GM12801 (cell line): ENCODE measurements around the gene AMN1.

ENCODE experiments used
- TF ChIP-seq, protein P1 (sequence below): IDR thresholded peaks from one replicate; pipeline ENCODE4 v1.5.1; 2011; ENCODE audit warnings: control low read depth; ENCODE audit not compliant: insufficient read length; ENCODE audit errors: extremely low read depth

AMN1 gene

GRCh38 chr12:31728289-31728916, 418 bp downstream of the AMN1 start:
- TF ChIP-seq, protein P1, sequence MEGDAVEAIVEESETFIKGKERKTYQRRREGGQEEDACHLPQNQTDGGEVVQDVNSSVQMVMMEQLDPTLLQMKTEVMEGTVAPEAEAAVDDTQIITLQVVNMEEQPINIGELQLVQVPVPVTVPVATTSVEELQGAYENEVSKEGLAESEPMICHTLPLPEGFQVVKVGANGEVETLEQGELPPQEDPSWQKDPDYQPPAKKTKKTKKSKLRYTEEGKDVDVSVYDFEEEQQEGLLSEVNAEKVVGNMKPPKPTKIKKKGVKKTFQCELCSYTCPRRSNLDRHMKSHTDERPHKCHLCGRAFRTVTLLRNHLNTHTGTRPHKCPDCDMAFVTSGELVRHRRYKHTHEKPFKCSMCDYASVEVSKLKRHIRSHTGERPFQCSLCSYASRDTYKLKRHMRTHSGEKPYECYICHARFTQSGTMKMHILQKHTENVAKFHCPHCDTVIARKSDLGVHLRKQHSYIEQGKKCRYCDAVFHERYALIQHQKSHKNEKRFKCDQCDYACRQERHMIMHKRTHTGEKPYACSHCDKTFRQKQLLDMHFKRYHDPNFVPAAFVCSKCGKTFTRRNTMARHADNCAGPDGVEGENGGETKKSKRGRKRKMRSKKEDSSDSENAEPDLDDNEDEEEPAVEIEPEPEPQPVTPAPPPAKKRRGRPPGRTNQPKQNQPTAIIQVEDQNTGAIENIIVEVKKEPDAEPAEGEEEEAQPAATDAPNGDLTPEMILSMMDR: no peak

GRCh38 chr12:31727192-31727591, 1.6 kb downstream of the AMN1 start:
- TF ChIP-seq, protein P1: no peak

GRCh38 chr12:31726575-31726974, 2.2 kb downstream of the AMN1 start:
- TF ChIP-seq, protein P1: no peak

GRCh38 chr12:31724557-31724956, 4.3 kb downstream of the AMN1 start:
- TF ChIP-seq, protein P1: no peak

GRCh38 chr12:31722580-31722979, 6.2 kb downstream of the AMN1 start:
- TF ChIP-seq, protein P1: no peak

GRCh38 chr12:31715283-31715825, 13.5 kb downstream of the AMN1 start:
- TF ChIP-seq, protein P1: no peak

- TF ChIP-seq, protein P1: no peak
Measured at GRCh38 chr12:31714406-31715271, 14.2 kb downstream of the AMN1 start.
